PC-3 (cell line): Measurements from ENCODE around the gene ENTR1. TPM values are rescaled to one million over a fixed set of nuclear protein-coding genes. Genes with fewer than 3 reads are reported as not detected.

ENCODE experiments used
- ATAC-seq: fragments of 200-7000 bp; cut with Tn5 transposase; 2 replicates; pipeline ENCODE4 v1.9.1; 2020; ENCODE audit warnings: mild to moderate bottlenecking, moderate library complexity
- BruUV-seq: library from RNA; stranded (reverse); fragments of 400-500 nt; replicated peaks from 2 replicates; lab custom pipeline; 2021; lab: Mats Ljungman, UMichigan
- CTCF ChIA-PET: fragments of 300-600 bp; sonication (Branson Sonifier 250); formaldehyde crosslinking; loops from one replicate; lab custom pipeline; 2022; ENCODE audit warnings: antibody characterized with exemption; lab: Charles Lee
- POLR2A ChIA-PET: fragments of 300-600 bp; sonication (Branson Sonifier 250); formaldehyde crosslinking; loops from one replicate; lab custom pipeline; 2022; ENCODE audit warnings: antibody characterized with exemption; ENCODE audit not compliant: unreplicated experiment; lab: Charles Lee
- DNase-seq: peaks from one replicate; pipeline ENCODE4 v3.0.0-alpha.2; 2015
- H2AFZ ChIP-seq: fragments of 300-600 bp; sonication (generic); 2 replicates; pipeline ENCODE4 v1.6.0; 2016; ENCODE audit warnings: antibody characterized with exemption, low read length
- H3F3A ChIP-seq: fragments of 300-600 bp; sonication (generic); one replicate; pipeline ENCODE4 v1.6.0; 2017; ENCODE audit warnings: antibody characterized with exemption, low read length, control low read depth, mild to moderate bottlenecking; ENCODE audit not compliant: unreplicated experiment
- H3K27ac ChIP-seq: fragments of 300-600 bp; sonication (generic); 2 replicates; pipeline ENCODE4 v1.5.1; 2016; ENCODE audit warnings: mild to moderate bottlenecking, low read length
- H3K27me3 ChIP-seq: fragments of 300-600 bp; sonication (generic); 2 replicates; pipeline ENCODE4 v1.6.1; 2016; ENCODE audit warnings: low read length, mixed read lengths
- H3K36me3 ChIP-seq: fragments of 300-600 bp; sonication (generic); 2 replicates; pipeline ENCODE4 v1.6.1; 2016; ENCODE audit warnings: low read depth, mixed run types, low read length, mixed read lengths
- H3K4me1 ChIP-seq: fragments of 300-600 bp; sonication (generic); 2 replicates; pipeline ENCODE4 v1.5.1; 2016; ENCODE audit warnings: low read length; ENCODE audit not compliant: insufficient read depth
- H3K4me2 ChIP-seq: fragments of 300-600 bp; sonication (generic); 2 replicates; pipeline ENCODE4 v1.6.0; 2016; ENCODE audit warnings: low read length
- H3K4me3 ChIP-seq: fragments of 300-600 bp; sonication (generic); 2 replicates; pipeline ENCODE4 v1.5.1; 2016; ENCODE audit warnings: mild to moderate bottlenecking, low read length, mixed read lengths
- H3K79me2 ChIP-seq: fragments of 300-600 bp; sonication (generic); 2 replicates; pipeline ENCODE4 v1.6.1; 2017; ENCODE audit warnings: low read length, mixed read lengths
- H3K9ac ChIP-seq: fragments of 300-600 bp; sonication (generic); 2 replicates; pipeline ENCODE4 v1.6.0; 2016; ENCODE audit warnings: mild to moderate bottlenecking, low read length
- H3K9me2 ChIP-seq: fragments of 300-600 bp; sonication (generic); replicated peaks from 2 replicates; pipeline ENCODE4 v1.6.1; 2016; ENCODE audit warnings: mixed run types, low read length, mixed read lengths
- H3K9me3 ChIP-seq: fragments of 300-600 bp; sonication (generic); 2 replicates; pipeline ENCODE4 v1.6.1; 2016; ENCODE audit warnings: low read length, mixed read lengths
- H4K20me1 ChIP-seq: fragments of 300-600 bp; sonication (generic); 2 replicates; pipeline ENCODE4 v1.6.1; 2016; ENCODE audit warnings: low read length, mixed read lengths
- EZH2 ChIP-seq: fragments of 300-600 bp; sonication (generic); IDR thresholded peaks from one replicate; pipeline ENCODE4 v1.6.1; 2017; ENCODE audit warnings: antibody characterized with exemption, mild to moderate bottlenecking, low read length; ENCODE audit not compliant: unreplicated experiment
- EZH2phosphoT487 ChIP-seq: fragments of 300-600 bp; sonication (generic); IDR thresholded peaks from 2 replicates; pipeline ENCODE4 v1.6.1; 2018; ENCODE audit warnings: mild to moderate bottlenecking, antibody characterized with exemption, low read length, borderline replicate concordance
- intact Hi-C: fragments of 100-400 bp; cut with micrococcal nuclease; formaldehyde crosslinking; loops from 2 replicates; pipeline ENCODE4 v1.9.0; 2023
- total RNA-seq: library from RNA; depleted of rRNA; stranded (reverse); fragments of >200 nt; gene quantifications from 2 replicates; pipeline ENCODE4 v1.2.3, GENCODE V29; 2014
- TF ChIP-seq, protein P1 (sequence below): fragments of 300-600 bp; sonication (generic); conservative IDR thresholded peaks from 2 replicates; pipeline ENCODE4 v1.5.1; 2017; ENCODE audit warnings: antibody characterized with exemption, low read depth, mild to moderate bottlenecking, low read length

Gene ENTR1
- total RNA-seq, 1 experiment from 2014 or later: 32.3 TPM

GRCh38 chr9:136378170-136379002 lies 32.0 kb downstream of the ENTR1 start:
- Histone ChIP-seq H3K9me2 (no peaks in the 10 kb centered on the region), H3K4me1 (no peaks in the 10 kb centered on the region), H3K4me2 (no peak overlapping the region), H3K9me3 (no peaks in the 10 kb centered on the region), H2AFZ (no peak overlapping the region), H3K9ac (no peak overlapping the region), H3K36me3 (no peaks in the 10 kb centered on the region), H4K20me1 (no peaks in the 10 kb centered on the region), H3F3A (no peaks in the 10 kb centered on the region), H3K27ac (no peak overlapping the region), H3K79me2 (no peaks in the 10 kb centered on the region), H3K4me3 (no peak overlapping the region), H3K27me3 (no peaks in the 10 kb centered on the region)
- TF ChIP-seq EZH2 (no peak), EZH2phosphoT487 (no peak)
- TF ChIP-seq, protein P1, sequence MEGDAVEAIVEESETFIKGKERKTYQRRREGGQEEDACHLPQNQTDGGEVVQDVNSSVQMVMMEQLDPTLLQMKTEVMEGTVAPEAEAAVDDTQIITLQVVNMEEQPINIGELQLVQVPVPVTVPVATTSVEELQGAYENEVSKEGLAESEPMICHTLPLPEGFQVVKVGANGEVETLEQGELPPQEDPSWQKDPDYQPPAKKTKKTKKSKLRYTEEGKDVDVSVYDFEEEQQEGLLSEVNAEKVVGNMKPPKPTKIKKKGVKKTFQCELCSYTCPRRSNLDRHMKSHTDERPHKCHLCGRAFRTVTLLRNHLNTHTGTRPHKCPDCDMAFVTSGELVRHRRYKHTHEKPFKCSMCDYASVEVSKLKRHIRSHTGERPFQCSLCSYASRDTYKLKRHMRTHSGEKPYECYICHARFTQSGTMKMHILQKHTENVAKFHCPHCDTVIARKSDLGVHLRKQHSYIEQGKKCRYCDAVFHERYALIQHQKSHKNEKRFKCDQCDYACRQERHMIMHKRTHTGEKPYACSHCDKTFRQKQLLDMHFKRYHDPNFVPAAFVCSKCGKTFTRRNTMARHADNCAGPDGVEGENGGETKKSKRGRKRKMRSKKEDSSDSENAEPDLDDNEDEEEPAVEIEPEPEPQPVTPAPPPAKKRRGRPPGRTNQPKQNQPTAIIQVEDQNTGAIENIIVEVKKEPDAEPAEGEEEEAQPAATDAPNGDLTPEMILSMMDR: no peak
- DNase-seq (no peak), ATAC-seq (no peak)
- BruUV-seq: no TSS peak
- CTCF ChIA-PET: no interaction called here
- POLR2A ChIA-PET: no interaction called here
- intact Hi-C loops: no loop called here

DNA sequence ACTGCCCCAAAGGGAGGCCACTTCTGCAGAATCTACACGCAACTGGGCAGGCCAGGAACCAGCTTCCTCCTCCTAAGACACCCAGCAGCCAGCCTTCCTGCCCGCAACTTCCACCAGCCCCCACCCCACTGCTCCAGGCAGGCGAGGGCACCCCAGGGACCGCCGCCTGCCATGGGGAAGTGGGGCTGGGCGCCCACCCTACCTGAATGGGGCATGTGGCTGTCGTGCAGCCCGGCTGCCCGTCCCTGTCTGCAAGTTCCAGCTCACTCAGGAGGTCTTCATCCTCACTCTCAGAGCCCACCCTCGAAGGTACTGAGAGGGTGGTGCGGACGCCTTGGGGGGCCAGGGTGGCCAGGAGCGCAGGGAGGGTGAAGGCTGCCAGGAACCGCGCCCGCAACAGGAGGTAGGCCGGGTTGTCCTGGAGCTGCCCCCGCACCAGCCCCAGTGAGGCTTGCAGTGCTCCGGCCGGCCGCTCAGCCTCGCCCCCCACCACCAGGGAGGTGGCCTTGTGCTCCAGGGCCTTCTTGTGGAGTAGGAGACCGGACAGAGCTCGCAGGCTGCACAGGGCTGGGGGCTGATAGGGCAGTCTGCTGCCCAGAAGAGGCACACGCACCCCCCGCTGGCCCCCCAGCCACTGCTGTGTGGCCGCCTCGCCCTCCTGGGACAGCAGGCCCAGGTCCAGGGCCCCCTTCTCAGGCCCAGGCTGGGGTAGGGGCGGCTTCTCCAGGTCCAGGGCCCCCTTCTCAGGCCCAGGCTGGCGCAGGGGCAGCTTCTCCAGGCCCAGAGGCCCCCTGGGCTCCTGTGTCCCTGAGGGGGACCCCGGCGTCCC lies 32.9 kb downstream of the ENTR1 start:
- ChIA-PET CTCF (no interaction called here), POLR2A (no interaction called here)
- Histone ChIP-seq H3K79me2 (no peaks in the 10 kb centered on the region), H4K20me1 (no peaks in the 10 kb centered on the region), H3F3A (no peaks in the 10 kb centered on the region), H3K4me3 (no peak overlapping the region), H3K4me2 (no peak overlapping the region), H3K4me1 (no peaks in the 10 kb centered on the region), H3K9me3 (no peaks in the 10 kb centered on the region), H3K9me2 (no peaks in the 10 kb centered on the region), H3K36me3 (no peaks in the 10 kb centered on the region), H3K27ac (no peak overlapping the region), H3K27me3 (no peaks in the 10 kb centered on the region), H2AFZ (no peak overlapping the region), H3K9ac (no peak overlapping the region)
- BruUV-seq: no TSS peak
- TF ChIP-seq, protein P1: no peak
- no peak for TF ChIP-seq EZH2
- no peak for TF ChIP-seq EZH2phosphoT487
- no peak for ATAC-seq
- DNase-seq: no peak
- intact Hi-C loops: no loop called here
